Middle frontal gyrus (tissue), 1 donor: ENCODE data around the gene CRYGB.
"Not testable (repeated sequence)": the region's sequence is repeated elsewhere in the genome, so short reads cannot be mapped to it uniquely, and the experiment has no call there.

Source experiments
- DNase-seq: peaks from one replicate; pipeline ENCODE4 v3.0.0-alpha.2; 2015; ENCODE audit warnings: low spot score; ENCODE audit errors: extremely low spot score

Gene CRYGB

GRCh38 chr2:208118918-208119317 is 27.0 kb downstream of the CRYGB start:
- DNase-seq = no peak

DNA sequence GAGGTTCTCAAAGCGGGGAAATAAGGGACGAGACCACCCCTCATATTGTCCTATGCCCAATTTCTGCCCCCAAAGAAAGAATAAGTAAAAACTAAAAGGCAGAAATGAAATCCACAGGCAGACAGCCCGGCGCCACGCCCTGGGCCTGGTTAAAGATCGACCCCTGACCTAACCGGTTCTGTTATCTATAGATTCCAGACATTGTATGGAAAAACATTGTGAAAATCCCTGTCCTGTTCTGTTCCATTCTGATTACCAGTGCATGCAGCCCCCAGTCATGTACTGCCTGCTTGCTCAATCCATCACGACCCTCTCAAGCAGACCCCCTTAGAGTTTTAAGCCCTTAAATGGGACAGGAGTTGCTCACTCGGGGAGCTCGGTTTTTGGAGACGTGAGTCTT is 28.6 kb downstream of the CRYGB start:
- not testable (repeated sequence) for DNase-seq

- no peak for DNase-seq
Measured at GRCh38 chr2:208112969-208113368, 33.0 kb downstream of the CRYGB start.

- not testable (repeated sequence) for DNase-seq
Measured at GRCh38 chr2:208112273-208112745, 33.6 kb downstream of the CRYGB start.

GRCh38 chr2:208103616-208104015 is 42.3 kb downstream of the CRYGB start:
- DNase-seq = no peak

GRCh38 chr2:208101716-208102631 is 44.0 kb downstream of the CRYGB start:
- no peak for DNase-seq

DNA sequence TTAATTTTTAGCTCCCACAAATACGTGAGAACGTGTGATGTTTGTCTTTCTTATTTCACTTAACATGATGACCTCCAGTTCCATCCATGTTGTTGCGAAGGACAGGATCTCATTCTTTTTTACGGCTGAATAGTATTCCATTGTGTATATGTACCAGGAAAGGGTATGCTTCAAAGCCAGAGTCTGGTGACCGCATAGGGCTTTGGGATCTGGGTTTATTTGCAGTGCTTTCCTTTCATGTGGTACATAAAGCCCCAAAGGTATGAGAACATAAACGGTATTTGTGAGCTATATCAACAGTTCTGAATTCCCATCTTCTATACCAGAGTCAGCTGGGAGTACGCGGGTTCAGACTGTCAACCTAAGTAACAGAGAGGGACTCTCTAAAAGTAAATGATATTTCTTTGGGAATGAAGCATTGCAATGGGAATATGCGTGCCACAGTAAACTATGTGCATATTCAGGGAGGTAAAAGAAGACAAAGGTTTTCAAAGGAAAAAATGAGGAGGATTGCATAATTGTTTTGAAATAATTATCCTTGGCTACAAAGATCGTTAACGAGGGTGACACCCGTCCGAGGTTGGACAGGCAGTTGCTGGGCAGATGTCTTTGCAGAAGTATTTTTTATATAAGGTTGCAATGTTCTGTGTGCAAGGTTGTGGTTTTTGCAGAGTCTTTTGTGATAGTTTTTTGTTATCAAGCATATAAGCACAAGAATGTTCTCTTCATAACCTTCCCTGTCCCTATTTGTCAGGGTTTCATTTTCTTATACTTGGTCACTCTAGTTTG is 46.1 kb downstream of the CRYGB start:
- no peak for DNase-seq

GRCh38 chr2:208098701-208099100 is 47.3 kb downstream of the CRYGB start:
- DNase-seq = not testable (repeated sequence)

GRCh38 chr2:208098267-208098666 is 47.7 kb downstream of the CRYGB start:
- no peak for DNase-seq

- no peak for DNase-seq
Measured at GRCh38 chr2:208097801-208098200, 48.2 kb downstream of the CRYGB start.

- no peak for DNase-seq
Measured at GRCh38 chr2:208097313-208097712, 48.6 kb downstream of the CRYGB start.

- no peak for DNase-seq
Measured at GRCh38 chr2:208096080-208096479, 49.9 kb downstream of the CRYGB start.

GRCh38 chr2:208093128-208093527 is 52.8 kb downstream of the CRYGB start:
- DNase-seq = no peak
